Suppressor macrophage treated with lipopolysaccharide for 4 hours (primary cell): ENCODE data around the gene WNT6.

Experiments
- DNase-seq: peaks from one replicate; pipeline ENCODE4 v3.0.0-alpha.2; 2020

WNT6 gene

DNA sequence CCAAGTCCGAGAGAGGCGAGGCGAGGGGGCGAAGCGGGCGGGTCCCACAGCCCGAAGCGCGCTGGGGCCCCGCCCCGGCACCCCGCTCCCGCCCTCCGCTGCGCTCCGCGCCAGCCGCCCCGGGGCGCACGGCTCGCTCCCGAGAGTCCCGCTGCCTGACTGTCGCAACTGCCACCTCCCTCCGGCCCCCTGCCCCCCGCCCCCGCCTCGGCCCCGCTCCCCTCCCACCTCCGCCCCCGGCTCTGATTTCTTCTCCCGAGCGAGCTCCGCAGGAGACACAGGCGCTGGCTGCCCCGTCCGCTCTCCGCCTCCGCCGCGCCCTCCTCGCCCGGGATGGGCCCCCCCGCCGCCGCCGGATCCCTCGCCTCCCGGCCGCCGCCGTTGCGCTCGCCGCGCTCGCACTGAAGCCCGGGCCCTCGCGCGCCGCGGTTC, at the start of gene WNT6:
Gene WNT6 (plus strand): TSS at position 250 of the 432 bp plus-strand sequence. CDS start 233 bp downstream, outside the sequence.
- DNase-seq, result no peak

DNA sequence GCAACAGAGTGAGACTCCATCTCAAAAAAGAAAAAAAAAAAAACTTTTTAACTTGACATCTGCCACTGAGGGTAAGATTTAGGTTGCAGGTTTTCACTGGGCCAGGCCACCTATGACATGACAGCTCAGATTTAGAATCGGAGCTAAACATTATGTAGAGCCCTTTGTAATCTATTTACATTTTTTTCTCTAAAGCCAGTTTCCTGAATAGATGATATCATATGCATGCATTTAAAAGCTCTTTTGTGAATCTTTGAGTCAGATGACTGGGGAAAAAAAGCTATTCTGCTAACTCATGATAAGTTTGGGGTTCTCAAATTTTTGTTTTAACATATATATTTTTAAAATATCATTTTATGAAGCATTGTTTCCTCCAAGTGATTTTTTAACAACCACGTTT, 49.3 kb upstream of the WNT6 start:
- peak; percentile 31 for DNase-seq

DNA sequence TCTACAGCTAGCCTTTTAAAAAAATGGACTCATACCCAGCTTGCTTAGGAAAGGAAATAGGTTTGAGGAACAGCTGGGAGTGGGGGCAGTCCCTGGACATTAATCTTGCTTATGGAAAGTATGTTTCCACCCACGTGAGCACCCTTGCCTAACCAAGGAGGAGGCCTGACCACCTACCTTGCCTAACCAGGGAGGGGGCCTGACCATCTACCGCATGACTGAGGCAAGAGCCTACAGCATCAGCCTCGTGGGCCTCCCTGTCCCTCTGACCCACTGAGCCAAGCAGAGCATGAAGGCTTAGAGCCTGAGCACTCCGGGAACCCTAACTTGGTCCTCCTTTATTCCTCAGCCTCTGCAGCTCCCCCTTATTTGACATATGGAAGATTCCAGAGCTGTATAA, 48.2 kb upstream of the WNT6 start:
- DNase-seq, result peak; percentile 93

DNA sequence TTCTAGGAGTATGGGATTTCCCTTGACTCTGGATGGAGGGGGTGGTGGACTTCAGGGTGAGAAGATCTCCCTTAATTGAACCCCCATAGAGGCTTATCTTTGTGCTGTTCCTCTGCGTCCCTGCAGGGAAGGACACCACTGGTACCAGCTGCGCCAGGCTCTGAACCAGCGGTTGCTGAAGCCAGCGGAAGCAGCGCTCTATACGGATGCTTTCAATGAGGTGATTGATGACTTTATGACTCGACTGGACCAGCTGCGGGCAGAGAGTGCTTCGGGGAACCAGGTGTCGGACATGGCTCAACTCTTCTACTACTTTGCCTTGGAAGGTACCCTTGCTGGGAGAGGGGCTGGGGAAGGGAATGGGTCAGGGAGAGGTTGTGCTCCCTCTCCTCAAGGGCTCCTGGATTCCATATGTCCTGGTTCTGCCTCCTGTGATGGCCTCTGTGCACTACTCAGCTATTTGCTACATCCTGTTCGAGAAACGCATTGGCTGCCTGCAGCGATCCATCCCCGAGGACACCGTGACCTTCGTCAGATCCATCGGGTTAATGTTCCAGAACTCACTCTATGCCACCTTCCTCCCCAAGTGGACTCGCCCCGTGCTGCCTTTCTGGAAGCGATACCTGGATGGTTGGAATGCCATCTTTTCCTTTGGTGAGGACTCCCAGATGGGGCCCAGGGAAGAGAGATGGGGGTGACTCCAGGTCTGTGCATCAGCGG, 47.3 kb upstream of the WNT6 start:
- no peak for DNase-seq

DNA sequence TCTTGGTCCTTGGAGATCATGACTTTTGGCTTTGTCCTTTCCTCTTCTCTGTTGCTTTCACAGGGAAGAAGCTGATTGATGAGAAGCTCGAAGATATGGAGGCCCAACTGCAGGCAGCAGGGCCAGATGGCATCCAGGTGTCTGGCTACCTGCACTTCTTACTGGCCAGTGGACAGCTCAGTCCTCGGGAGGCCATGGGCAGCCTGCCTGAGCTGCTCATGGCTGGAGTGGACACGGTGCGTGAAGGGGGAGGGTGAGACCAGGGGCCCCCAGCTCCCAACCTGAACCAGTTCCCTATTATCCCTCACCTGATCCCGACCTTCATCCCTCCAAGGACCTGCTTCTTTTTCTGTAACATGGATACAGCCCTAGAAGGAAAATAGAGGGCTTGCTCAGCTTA, 46.7 kb upstream of the WNT6 start:
- DNase-seq, result no peak

DNA sequence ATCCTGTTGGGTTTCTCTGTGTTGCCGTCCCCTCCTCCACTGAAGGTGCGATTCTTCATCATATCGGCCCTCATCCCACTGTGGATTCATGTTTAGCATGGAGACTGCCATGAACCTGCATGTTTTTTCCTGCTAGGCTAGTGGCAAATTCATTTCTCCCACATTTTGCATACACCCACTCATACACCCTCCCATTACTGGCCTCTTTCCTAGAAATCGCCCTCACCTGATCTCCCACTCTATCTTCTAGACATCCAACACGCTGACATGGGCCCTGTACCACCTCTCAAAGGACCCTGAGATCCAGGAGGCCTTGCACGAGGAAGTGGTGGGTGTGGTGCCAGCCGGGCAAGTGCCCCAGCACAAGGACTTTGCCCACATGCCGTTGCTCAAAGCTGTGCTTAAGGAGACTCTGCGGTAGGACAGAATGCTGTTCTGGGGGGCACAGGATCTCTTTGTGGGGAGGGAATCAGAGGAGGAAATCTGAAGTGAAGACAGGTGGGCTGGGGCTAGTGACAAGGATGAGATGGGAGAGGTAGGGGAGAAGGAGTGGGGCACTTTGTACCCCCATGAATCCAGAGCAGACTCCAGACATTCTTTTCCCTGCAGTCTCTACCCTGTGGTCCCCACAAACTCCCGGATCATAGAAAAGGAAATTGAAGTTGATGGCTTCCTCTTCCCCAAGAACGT, 45.7 kb upstream of the WNT6 start:
- DNase-seq, result no peak

DNA sequence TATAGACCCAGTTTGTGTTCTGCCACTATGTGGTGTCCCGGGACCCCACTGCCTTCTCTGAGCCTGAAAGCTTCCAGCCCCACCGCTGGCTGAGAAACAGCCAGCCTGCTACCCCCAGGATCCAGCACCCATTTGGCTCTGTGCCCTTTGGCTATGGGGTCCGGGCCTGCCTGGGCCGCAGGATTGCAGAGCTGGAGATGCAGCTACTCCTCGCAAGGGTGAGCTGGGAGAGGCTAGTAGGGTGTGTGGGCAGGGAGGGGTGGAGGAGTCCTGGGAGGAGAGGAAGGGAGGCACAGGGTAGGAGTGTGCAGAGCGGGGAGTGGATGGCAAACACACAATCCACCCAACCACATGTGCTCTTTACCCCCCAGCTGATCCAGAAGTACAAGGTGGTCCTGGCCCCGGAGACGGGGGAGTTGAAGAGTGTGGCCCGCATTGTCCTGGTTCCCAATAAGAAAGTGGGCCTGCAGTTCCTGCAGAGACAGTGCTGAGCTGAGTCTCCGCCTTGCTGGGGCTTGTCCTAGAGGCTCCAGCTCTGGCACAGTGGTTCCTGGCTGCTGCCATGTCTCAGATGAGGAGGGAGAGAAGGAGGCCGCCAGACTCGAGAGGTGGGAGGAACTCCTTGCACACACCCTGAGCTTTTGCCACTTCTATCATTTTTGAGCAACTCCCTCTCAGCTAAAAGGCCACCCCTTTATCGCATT, 44.9 kb upstream of the WNT6 start:
- no peak for DNase-seq

DNA sequence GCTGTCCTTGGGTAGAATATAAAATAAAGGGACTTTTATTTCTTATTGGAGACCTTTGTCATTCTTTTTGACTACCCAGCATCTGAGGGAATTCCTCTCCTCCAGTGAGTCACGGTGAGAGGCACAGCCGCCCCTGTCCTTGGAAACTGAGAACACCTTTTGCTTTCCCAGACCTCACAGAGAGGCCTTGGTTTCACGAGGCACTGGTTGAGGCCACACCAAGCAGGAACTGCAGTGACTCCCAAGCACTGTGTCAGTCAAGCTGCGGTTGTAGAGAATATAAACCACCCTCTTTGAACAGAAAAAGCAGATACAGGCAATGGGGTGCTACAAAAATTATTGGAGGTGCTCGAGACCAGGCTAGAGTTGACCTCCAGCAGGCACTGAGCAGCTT, 44.4 kb upstream of the WNT6 start:
- DNase-seq, result no peak

DNA sequence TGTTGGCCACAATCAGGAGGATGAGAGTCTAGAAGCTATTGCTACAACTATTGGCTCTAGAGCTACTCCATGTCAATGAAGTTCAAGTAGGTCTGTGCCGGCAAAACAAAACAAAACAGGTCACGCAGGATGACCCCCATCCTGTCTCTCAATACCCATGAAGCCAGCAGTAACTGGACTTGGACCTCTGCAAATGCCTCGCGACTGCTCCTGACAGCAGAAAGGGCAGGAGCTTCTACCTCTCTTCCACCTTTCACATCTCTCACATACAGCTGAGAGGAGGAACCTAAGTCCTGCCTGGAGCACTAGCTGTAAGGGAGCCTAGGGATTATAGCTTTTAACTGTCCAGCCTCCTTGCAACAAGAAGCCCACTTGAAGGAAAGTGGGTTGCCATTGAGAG, 44.0 kb upstream of the WNT6 start:
- DNase-seq, result no peak

DNA sequence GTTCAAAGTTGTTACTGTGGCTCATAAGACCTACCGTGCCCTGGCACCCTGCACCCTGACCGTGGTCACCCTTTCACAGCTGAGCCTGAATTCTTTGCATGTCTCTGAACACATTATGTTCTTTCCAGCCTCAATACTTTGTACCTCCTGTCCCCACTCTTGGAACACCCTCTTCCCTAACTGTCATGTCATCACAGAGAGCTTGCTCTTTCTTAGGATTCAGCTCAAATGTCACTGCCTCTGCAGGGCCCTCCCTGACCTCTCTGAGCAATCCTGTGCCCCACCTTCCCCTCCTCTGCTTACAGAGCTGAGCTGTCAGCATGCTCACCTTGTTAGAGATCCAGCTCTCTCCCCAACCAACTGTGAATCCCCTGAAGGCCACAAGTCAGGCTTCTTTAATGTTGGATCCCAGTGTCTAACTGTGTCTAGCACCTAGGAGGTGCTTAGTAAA, 43.0 kb upstream of the WNT6 start:
- DNase-seq, result no peak

DNA sequence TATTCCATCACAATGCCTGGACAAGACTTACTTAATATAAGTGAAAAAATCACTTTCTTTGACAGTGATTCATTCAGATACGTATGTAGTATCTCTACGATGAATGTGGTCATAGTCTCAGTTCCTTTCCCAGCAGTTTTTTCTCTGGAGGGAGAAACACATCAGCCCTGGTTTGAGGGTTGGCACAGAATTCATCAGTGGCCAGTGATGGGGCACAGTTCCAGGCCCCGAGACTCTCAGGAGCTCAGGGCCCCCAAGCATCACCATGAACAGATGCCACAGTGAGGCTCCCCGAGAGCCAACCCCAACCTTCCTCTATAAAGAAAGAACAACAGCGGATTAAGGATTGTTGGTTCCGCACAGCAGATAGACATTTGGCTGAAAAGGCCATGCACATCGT, 40.5 kb upstream of the WNT6 start:
- peak; percentile 90 for DNase-seq

DNA sequence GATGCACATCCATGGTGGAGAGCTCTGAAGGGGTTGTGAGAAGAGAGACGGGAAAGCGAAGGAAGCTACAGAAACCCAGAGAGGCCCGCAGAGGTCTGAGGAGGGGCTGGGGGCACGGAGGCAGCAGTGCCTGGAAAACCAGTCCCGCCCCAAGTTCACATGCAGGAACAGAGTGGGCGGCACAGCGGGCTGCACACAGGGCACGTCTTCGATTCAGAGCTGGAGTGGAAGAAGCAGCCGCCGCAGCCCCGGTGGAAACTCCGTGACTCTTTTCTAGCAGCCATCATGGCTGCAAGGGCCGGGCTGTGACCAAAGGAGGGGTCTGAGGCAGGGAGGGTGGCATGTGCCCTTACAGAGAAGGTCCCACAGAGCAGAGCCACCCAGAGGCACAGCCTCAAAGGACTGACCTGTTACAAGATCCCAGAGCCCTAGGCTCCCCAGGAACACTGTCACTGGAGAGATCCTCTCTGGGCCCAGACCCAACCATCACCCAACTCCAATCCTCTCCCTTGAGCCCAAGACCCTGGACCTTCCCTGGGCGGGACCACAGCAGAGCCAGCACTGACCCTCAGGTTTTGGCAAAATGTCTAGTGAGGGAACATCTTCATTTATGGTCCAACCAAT, 38.7 kb upstream of the WNT6 start:
- no peak for DNase-seq

DNA sequence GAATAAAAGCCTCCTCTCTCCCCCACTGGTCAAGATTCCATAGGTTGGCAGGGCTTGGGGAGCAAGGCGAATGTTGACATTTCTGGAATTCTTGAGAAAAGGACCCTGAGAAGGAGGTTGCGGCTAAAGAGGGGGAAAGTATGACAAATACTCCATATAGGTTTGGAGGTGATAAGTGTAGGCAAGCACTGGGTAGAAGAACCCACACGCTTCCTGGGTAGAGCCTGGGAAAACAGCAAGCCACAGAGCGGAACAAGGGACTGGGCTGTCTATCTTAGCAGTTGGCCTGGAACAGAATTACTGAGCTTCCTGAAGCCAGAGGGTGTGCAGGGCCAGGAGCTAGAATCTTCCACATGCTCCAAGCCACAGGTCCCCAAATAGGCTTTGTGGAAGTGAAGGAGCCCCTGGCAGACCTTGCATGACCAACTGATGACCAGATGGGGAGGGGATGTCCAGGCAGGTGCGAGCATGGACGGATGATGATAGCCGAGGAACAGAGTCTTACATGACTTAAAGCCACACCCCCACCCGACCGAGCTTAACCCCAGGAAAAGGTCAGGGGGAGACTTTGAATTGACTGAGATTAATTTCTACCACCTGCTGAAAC, 37.9 kb upstream of the WNT6 start:
- no peak for DNase-seq

DNA sequence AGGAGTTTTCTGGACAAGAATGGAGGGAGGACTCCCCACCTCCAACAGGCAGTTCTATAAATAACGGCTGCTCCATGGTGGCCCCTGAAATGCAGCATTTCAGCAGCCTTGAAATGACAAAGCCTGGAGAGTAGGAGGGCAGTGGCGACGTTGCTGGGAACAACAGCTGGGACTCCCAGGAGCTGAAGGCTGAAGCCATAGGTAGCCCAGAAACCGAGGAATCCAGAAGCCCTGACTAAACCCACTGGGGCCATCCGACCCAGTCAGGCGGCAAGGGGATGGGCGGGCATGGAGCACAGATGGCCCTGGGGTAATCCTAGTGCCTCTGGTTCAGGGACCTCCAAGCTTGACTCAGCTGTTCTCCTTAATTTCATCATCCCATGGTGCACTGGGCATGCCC, 37.0 kb upstream of the WNT6 start:
- no peak for DNase-seq

DNA sequence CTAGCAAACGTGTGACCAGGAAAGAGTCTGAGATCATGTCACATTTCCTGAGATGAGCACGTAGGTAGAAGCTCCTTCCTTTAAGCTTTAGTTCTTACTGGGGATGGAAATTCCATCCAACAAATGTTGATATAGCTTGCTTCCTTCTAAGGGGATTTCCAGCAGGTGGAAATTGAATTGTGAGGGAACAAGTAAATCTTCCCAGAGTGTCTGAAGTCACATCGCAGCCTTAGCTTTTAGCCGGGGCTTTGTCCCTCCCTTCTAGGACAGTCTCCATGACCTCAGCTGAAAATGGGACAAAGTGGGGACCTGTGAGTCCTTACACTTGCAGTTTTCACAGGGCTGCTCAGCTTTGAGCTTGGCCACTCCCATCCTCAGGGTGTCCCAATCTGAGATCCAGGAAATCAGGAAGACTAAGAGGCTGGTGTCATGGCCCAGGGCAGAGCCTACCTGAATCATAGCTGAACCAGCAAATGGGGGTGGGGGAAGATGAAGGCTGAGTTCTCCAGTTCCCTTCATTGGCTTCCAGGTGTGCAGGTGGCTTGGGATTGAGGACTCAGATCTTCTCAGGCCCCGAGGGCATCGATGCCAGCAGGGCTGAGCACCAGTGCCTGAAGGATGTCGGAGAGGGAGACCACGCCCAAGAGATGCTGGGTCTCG, 36.3 kb upstream of the WNT6 start:
- no peak for DNase-seq

DNA sequence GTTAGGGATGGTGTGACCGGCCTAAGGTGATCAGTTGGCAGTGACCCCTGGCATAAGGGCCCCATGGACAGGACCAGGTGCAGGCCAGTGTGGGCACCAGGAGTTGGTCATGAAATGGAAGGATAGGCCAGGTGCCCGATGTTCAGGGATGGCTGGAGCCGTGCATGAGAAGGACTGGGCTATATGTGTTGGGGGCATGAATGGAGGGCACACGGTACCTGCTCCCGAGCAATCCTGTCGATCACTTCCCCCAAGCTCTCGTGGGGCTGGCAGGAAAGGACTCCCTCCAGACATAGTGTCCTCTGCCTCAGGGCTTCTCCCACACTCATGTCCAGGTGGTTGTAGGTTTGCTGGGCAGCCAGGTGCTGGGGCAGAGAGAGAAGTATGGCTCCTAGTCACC, 35.6 kb upstream of the WNT6 start:
- DNase-seq, result no peak

DNA sequence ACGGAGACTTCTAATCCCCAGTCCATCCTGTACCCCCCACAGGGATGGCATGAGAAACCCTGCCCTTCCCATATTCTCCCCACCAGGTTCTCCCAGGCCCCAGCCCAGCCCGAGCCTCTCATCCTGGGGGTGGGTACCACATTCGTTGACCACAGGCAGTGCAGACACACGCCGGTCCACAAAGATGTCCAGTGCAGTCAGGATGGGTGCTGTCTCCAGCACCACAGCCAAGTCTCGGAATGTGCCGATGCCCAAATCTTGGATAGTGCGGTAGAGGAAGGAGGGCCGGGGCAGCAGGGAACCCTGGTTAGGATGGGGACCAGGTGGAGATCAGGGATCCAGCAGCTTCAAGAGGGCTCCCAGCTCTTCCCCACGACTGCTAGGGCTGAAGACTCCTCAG, 32.8 kb upstream of the WNT6 start:
- no peak for DNase-seq

DNA sequence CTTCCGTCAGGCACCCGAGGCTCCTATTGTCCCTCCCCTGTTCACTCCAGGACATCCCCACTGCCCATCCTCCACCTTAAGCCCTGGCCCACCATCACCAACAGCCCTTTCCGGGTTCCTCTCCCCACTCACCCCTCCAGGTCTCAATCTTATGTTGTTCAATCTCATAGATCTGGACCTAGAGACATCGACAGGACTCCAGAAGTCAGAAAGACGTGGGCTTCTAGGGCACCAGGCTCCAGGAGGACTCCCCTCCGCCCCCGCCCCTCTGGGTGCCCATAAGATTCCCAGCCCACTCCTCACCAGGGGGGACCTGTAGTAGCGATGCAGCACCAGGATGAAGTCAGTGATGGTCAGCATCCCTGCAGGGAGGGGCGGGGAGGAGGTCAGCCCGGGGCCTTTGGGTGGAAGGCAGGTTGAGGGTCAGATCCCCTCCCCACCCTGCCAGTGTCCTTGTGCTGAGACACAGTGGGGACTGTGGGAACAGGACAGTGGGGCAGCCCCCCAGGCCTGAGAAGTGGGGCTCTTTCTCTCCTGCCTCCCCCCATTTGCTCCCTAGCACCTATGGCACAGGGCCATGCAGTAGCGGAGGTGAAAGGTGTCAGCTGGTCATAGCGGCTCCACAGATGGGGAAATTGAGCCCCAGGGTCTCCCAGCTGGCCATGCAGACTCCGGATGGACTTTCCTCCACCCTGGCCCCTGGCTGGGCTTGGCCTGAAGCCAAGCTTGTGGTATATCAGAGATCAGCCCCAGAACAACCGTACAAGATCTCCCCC, 31.7 kb upstream of the WNT6 start:
- DNase-seq, result no peak

DNA sequence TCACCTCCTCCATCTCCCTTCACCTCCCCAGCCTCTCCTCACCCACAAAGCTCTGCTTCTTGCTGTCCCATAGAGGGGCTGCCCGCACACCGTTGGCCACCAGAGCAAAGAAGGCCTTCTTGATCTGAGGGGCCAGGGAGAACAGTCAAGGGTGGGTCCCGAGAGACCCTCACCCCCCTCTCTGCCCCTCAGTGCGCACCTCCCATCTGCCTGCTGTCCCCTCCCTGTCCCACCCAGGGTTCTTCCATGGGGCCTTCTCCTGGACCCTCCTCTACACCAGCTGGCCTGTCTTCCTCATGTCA, 31.2 kb upstream of the WNT6 start:
- DNase-seq, result no peak

DNA sequence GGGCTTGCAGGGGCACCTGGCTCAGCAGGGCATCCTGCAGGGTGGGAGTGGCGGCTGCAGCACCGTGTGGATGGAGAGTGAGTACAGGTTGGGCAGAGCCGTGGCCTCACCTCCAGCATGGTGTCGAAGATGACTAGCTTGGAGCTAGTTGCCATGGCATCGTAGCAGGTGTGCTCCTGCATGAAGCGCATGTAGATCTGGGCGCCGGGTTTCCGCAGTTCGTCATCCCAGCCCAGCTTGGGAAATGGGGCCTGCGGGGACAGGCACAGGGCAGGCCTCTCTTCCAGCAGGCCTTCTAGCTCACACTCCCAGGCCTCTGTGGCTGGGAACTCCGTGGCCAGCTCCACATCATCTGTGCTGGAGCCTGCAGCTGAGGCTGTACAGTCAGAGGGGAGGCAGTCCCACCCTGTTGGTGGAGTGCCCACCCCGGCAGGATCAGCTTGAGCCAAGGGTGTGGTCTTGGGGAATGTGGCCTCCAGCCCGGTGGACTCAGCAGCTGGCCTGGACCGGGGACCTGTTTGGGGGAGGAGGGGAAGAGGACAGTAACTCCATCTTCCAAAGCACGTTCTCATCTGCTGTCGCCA, 29.6 kb upstream of the WNT6 start:
- no peak for DNase-seq

DNA sequence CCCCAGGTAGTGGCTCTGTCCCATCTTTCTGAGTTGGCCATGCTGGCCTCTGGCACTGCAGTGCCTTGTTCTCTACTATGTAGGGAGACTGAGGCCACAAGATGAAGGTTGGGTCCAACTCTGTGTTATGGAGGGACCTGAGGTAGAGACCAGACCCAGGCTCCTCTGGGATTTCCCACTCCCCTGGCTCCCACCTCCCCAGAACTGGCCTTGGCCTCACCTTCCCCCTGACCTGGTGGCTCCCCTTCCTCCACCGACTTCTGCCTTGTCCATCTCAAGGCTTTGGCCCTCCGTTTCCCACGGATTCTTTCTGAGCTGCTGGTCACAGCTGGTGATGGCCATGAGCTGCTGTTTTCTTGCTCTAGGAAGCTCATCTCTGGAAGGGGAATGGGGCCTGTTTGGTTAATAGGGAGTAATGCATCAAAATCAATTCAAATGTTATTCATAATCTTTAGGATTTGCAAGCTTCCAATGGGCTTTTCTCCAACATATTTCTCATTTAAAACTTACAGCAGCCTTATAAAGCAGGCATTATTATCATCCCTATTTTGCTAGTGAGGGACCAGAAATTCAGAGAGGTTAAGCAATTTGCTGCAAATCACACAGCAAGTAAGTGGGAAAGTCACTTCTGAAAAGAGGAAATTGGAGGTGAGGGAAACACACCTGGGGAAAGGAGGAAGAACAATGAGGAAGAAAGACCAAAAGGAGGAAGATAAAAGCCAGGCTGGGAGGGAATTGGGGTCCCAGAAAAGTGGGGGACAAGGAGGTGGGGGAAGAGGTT, 28.9 kb upstream of the WNT6 start:
- DNase-seq, result no peak
